ENCODE results near the gene NTRK2. TPM values are rescaled to one million over a fixed set of nuclear protein-coding genes. Genes with fewer than 3 reads are reported as not detected.

NTRK2 gene
- polyA plus RNA-seq, 1 donor (not counting 4 experiments of a cell fraction or from before 2014, with no cell fraction given): 0.08 TPM

DNA sequence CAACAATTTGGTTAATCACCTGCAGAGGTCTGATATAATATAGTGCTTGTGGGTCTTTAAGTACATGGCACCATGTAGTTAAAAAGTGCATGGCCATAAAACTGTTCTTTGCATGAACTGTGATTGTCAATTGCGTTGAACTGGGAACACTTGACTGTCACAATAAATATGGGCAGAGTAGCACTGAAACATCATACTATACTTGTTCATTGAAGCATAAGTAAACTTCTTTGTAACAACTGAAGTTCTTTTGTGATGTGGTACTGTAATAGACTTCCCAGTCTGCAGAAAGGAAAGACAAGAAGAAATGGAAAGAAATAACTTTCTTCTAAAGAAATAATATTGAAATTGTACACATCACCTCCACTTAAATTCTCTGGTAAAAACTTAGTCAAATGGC, 9.8 kb upstream of the NTRK2 start:
- Histone ChIP-seq H3K79me2 (ENCODE audit: control insufficient read depth, insufficient read depth, low read length) (no peaks in the 10 kb centered on the region), H3K27ac (ENCODE audit: control insufficient read depth, insufficient read depth, low read length) (no peak overlapping the region), H3K4me3 (ENCODE audit: control insufficient read depth in 2 of 3, extremely low read depth in 1 of 3, insufficient read depth in 2 of 3, low read depth in 1 of 3, low read length in 3 of 3) (no peak overlapping the region), H3K27me3 (ENCODE audit: control insufficient read depth, extremely low read depth, insufficient read depth, low read length) (no peaks in the 10 kb centered on the region), H4K20me1 (ENCODE audit: control insufficient read depth, extremely low read depth, insufficient read depth, low read length) (no peaks in the 10 kb centered on the region), H3K4me2 (ENCODE audit: control insufficient read depth, extremely low read depth, insufficient read depth, low read depth, low read length) (no peak overlapping the region), H3K4me1 (ENCODE audit: control insufficient read depth, extremely low read depth, insufficient read depth, low read length) (no peaks in the 10 kb centered on the region), H3K36me3 (ENCODE audit: control insufficient read depth in 2 of 2, extremely low read depth in 1 of 2, insufficient read depth in 2 of 2, low read length in 2 of 2) (no peaks in the 10 kb centered on the region), H2AFZ (ENCODE audit: control insufficient read depth, low read length) (no peak overlapping the region), H3K9me3 (ENCODE audit: control insufficient read depth, low read depth, low read length) (no peaks in the 10 kb centered on the region), H3K9ac (ENCODE audit: control insufficient read depth, extremely low read depth, insufficient read depth, low read length) (no peak overlapping the region), H3K9me1 (ENCODE audit: control insufficient read depth, extremely low read depth, insufficient read depth, low read length) (no peaks in the 10 kb centered on the region)
- DNase-seq (ENCODE audit: low read depth, low spot score) (no peak), FAIRE-seq (no peak)
- dilution Hi-C loops (cut with MboI; ENCODE audit: extremely low pct_ligation_motif_present, low sequenced_read_pairs): no loop called here
- TF ChIP-seq EZH2 (IDR thresholded peaks at IDR 0.05; ENCODE audit: low read length): no peak
- TF ChIP-seq, protein P1, sequence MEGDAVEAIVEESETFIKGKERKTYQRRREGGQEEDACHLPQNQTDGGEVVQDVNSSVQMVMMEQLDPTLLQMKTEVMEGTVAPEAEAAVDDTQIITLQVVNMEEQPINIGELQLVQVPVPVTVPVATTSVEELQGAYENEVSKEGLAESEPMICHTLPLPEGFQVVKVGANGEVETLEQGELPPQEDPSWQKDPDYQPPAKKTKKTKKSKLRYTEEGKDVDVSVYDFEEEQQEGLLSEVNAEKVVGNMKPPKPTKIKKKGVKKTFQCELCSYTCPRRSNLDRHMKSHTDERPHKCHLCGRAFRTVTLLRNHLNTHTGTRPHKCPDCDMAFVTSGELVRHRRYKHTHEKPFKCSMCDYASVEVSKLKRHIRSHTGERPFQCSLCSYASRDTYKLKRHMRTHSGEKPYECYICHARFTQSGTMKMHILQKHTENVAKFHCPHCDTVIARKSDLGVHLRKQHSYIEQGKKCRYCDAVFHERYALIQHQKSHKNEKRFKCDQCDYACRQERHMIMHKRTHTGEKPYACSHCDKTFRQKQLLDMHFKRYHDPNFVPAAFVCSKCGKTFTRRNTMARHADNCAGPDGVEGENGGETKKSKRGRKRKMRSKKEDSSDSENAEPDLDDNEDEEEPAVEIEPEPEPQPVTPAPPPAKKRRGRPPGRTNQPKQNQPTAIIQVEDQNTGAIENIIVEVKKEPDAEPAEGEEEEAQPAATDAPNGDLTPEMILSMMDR (optimal IDR thresholded peaks at IDR 0.05 in 1 of 3, IDR thresholded peaks at IDR 0.05 in 1 of 3, conservative IDR thresholded peaks at IDR 0.05 in 1 of 3; ENCODE audit: extremely low read depth in 1 of 3, insufficient read depth in 2 of 3, low read length in 3 of 3): no peak

DNA sequence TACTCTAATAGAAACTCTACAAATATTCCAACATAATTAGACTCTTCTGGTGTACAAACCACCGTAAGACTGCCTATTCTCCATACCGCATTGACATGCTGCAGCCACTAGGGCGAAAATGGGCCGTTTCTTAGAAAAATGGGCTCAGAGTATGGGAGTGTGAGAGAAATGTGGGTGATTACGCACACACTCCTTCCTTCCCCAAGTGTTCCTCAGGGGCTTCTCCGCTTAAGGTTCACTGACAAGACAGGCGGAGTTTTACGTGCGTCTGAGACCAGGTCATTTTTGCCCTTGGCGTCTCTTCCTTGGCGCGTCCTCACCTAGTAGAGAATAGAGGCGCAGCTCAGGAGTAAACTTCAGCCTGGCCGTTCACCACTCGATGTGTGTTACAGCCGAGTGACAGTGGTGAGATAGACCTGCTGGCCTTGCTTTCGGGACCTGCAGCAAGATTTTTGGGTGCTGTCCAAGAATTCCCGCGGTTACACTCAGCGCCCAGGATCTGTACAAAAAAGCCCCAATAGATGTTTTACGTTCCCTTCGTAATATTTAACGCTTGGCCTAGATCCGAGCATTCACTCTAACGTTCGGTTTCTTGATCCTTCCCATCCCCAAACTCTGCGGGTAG, 1.8 kb upstream of the NTRK2 start:
- peak overlapping the region; percentile 84 for H2AFZ ChIP-seq (ENCODE audit: control insufficient read depth, low read length)
- H3K4me1 ChIP-seq (ENCODE audit: control insufficient read depth, extremely low read depth, insufficient read depth, low read length): peaks cover 24% of the 10 kb centered on the region
- dilution Hi-C loops (cut with MboI; ENCODE audit: extremely low pct_ligation_motif_present, low sequenced_read_pairs): no loop called here
- peaks cover 24% of the 10 kb centered on the region for H3K27me3 ChIP-seq (ENCODE audit: control insufficient read depth, extremely low read depth, insufficient read depth, low read length)
- peak overlapping the region; percentile 98 for H3K4me2 ChIP-seq (ENCODE audit: control insufficient read depth, extremely low read depth, insufficient read depth, low read depth, low read length)
- no peaks in the 10 kb centered on the region for H3K9me1 ChIP-seq (ENCODE audit: control insufficient read depth, extremely low read depth, insufficient read depth, low read length)
- H3K27ac ChIP-seq (ENCODE audit: control insufficient read depth, insufficient read depth, low read length): no peak overlapping the region
- FAIRE-seq (peak; percentile 5), DNase-seq (ENCODE audit: low read depth, low spot score) (no peak)
- no peak overlapping the region for H3K9ac ChIP-seq (ENCODE audit: control insufficient read depth, extremely low read depth, insufficient read depth, low read length)
- H3K36me3 ChIP-seq (ENCODE audit: control insufficient read depth in 2 of 2, extremely low read depth in 1 of 2, insufficient read depth in 2 of 2, low read length in 2 of 2): no peaks in the 10 kb centered on the region
- H3K79me2 ChIP-seq (ENCODE audit: control insufficient read depth, insufficient read depth, low read length): no peaks in the 10 kb centered on the region
- peak overlapping the region; percentile 2 to 74 (median 67) for H3K4me3 ChIP-seq (ENCODE audit: control insufficient read depth in 2 of 3, extremely low read depth in 1 of 3, insufficient read depth in 2 of 3, low read depth in 1 of 3, low read length in 3 of 3)
- H4K20me1 ChIP-seq (ENCODE audit: control insufficient read depth, extremely low read depth, insufficient read depth, low read length): peaks cover 3% of the 10 kb centered on the region
- TF ChIP-seq, protein P1 (optimal IDR thresholded peaks at IDR 0.05 in 1 of 3, IDR thresholded peaks at IDR 0.05 in 1 of 3, conservative IDR thresholded peaks at IDR 0.05 in 1 of 3; ENCODE audit: extremely low read depth in 1 of 3, insufficient read depth in 2 of 3, low read length in 3 of 3): peak; percentile 45 to 73 (median 46)
- no peak for TF ChIP-seq EZH2 (IDR thresholded peaks at IDR 0.05; ENCODE audit: low read length)
- peaks cover 3% of the 10 kb centered on the region for H3K9me3 ChIP-seq (ENCODE audit: control insufficient read depth, low read depth, low read length)
